SK-N-SH (cell line): Measurements from ENCODE around the gene DPF3. TPM values are rescaled to one million over a fixed set of nuclear protein-coding genes. Genes with fewer than 3 reads are reported as not detected.

ENCODE experiments used
- CTCF ChIA-PET: fragments of 300-600, 350-600 bp; formaldehyde crosslinking; extraction: SDS; loops from one replicate; lab custom pipeline; 2021; lab: Yijun Ruan, JAX
- POLR2A ChIA-PET: fragments of 350-600 bp; sonication (Branson Sonifier 250); formaldehyde crosslinking; extraction: SDS; loops from one replicate; lab custom pipeline; 2020; ENCODE audit warnings: antibody characterized with exemption, inconsistent platforms; lab: Yijun Ruan, JAX
- DNase-seq: peaks from one replicate; pipeline ENCODE4 v3.0.0; 2012
- H2AFZ ChIP-seq: fragments of 200-600 bp; sonication (generic); 2 replicates; pipeline ENCODE4 v1.8.1; 2016; ENCODE audit warnings: antibody characterized with exemption, mild to moderate bottlenecking, low read depth
- H3F3A ChIP-seq: fragments of 200-600 bp; sonication (generic); replicated peaks from 2 replicates; pipeline ENCODE3; 2016; ENCODE audit warnings: antibody characterized with exemption, mild to moderate bottlenecking; ENCODE audit not compliant: insufficient read depth
- H3K27ac ChIP-seq, 2 experiments: fragments of 200-500 bp in 1 of 2; fragments of 200-600 bp in 1 of 2; sonication (Bioruptor generic) in 1 of 2; sonication (generic), shearing (Covaris generic) in 1 of 2; 2 replicates each; pipeline versions ENCODE4 v1.5.1 to v1.6.1; 2014 to 2016; ENCODE audit warnings: low read depth in 2 of 2, inconsistent platforms in 1 of 2, low read length in 1 of 2, mild to moderate bottlenecking in 1 of 2, mixed read lengths in 1 of 2
- H3K27me3 ChIP-seq: fragments of 200-600 bp; sonication (generic), shearing (Covaris generic); 2 replicates; pipeline ENCODE4 v1.6.1; 2016; ENCODE audit warnings: mixed run types; ENCODE audit not compliant: insufficient read depth
- H3K36me3 ChIP-seq, 2 experiments: fragments of 200-500 bp in 1 of 2; fragments of 200-600 bp in 1 of 2; sonication (Bioruptor generic) in 1 of 2; sonication (generic) in 1 of 2; replicated peaks in 1 of 2; 2 replicates each; pipeline versions ENCODE3 to v1.5.1; 2014 to 2016; ENCODE audit warnings: low read length in 1 of 2, mild to moderate bottlenecking in 1 of 2; ENCODE audit not compliant: insufficient read depth in 2 of 2, control insufficient read depth in 1 of 2
- H3K4me1 ChIP-seq, 2 experiments: fragments of 200-500 bp in 1 of 2; fragments of 200-600 bp in 1 of 2; sonication (Bioruptor generic) in 1 of 2; sonication (generic), shearing (Covaris generic) in 1 of 2; 2 replicates each; pipeline versions ENCODE4 v1.5.1 to v1.6.1; 2014 to 2016; ENCODE audit warnings: low read depth in 1 of 2, low read length in 1 of 2, mixed run types in 1 of 2; ENCODE audit not compliant: insufficient read depth in 2 of 2, control insufficient read depth in 1 of 2
- H3K4me2 ChIP-seq: fragments of 200-600 bp; sonication (generic), shearing (Covaris generic); 2 replicates; pipeline ENCODE4 v1.6.1; 2017; ENCODE audit warnings: mixed run types
- H3K4me3 ChIP-seq, 2 experiments: fragments of 200-500 bp in 1 of 2; fragments of 200-600 bp in 1 of 2; sonication (Bioruptor generic) in 1 of 2; sonication (generic), shearing (Covaris generic) in 1 of 2; 2 replicates each; pipeline versions ENCODE4 v1.5.1 to v1.8.1; 2014 to 2016; ENCODE audit warnings: low read depth in 2 of 2, inconsistent platforms in 1 of 2, low read length in 1 of 2, mild to moderate bottlenecking in 1 of 2, mixed read lengths in 1 of 2, moderate library complexity in 1 of 2
- H3K79me2 ChIP-seq: fragments of 200-600 bp; sonication (generic); 2 replicates; pipeline ENCODE4 v1.8.1; 2017; ENCODE audit warnings: mild to moderate bottlenecking; ENCODE audit not compliant: insufficient read depth
- H3K9ac ChIP-seq: fragments of 200-600 bp; sonication (generic); 2 replicates; pipeline ENCODE4 v1.6.1; 2017; ENCODE audit warnings: mixed run types
- H3K9me2 ChIP-seq: fragments of 200-600 bp; sonication (generic); 2 replicates; pipeline ENCODE4 v1.6.1; 2017; ENCODE audit warnings: mixed run types
- H3K9me3 ChIP-seq: fragments of 200-600 bp; sonication (generic); 2 replicates; pipeline ENCODE4 v1.6.1; 2017; ENCODE audit warnings: mixed run types, mild to moderate bottlenecking, moderate library complexity
- H4K20me1 ChIP-seq: fragments of 200-600 bp; sonication (generic); 2 replicates; pipeline ENCODE4 v1.6.1; 2017; ENCODE audit warnings: mild to moderate bottlenecking, mixed run types; ENCODE audit not compliant: insufficient read depth
- GATA2 ChIP-seq: sonication (generic); formaldehyde crosslinking; IDR thresholded peaks from 2 replicates; pipeline ENCODE4 v1.5.0; 2020; ENCODE audit warnings: mild to moderate bottlenecking, missing genetic modification reagents
- IRF3 ChIP-seq: fragments of 150-350 bp; IDR thresholded peaks from 2 replicates; pipeline ENCODE4 v1.6.1; 2016; ENCODE audit warnings: mild to moderate bottlenecking, low read depth, low read length
- MEF2A ChIP-seq: IDR thresholded peaks from 2 replicates; pipeline ENCODE4 v1.4.0; 2012; ENCODE audit warnings: low read depth, borderline replicate concordance
- MXI1 ChIP-seq: IDR thresholded peaks from 2 replicates; pipeline ENCODE4 v1.6.1; 2012; ENCODE audit warnings: mild to moderate bottlenecking, low read depth, low read length, improper control_type of control experiment
- RAD21 ChIP-seq: IDR thresholded peaks from 2 replicates; pipeline ENCODE4 v1.6.1; 2012; ENCODE audit warnings: mild to moderate bottlenecking, low read length
- REST ChIP-seq: IDR thresholded peaks from 2 replicates; pipeline ENCODE4 v1.6.1; 2012; ENCODE audit warnings: mild to moderate bottlenecking, low read depth, low read length, moderate library complexity
- SIN3A ChIP-seq: IDR thresholded peaks from 2 replicates; pipeline ENCODE4 v1.6.1; 2012; ENCODE audit warnings: low read depth, mild to moderate bottlenecking, low read length, moderate library complexity, borderline replicate concordance
- YY1 ChIP-seq: IDR thresholded peaks from 2 replicates; pipeline ENCODE4 v1.4.0; 2012; ENCODE audit warnings: low read depth, mild to moderate bottlenecking
- WGBS: methylation state at CpG from one replicate; pipeline ENCODE4 v1.1.6; 2017; ENCODE audit warnings: low lambda C conversion rate; 5-methylcytosine and 5-hydroxymethylcytosine counted together
- polyA plus RNA-seq, 3 experiments: library from polyadenylated mRNA; depleted of rRNA; stranded (reverse); fragments of >200 nt; gene quantifications; 2 replicates each; pipeline ENCODE4 v1.2.3, GENCODE V29; 2012
- TF ChIP-seq, protein P1 (sequence below): IDR thresholded peaks from 2 replicates; pipeline ENCODE4 v1.4.0; 2012; ENCODE audit warnings: low read depth, borderline replicate concordance

Gene DPF3
- polyA plus RNA-seq, 1 of the 3 experiments (the other 2 are of a cell fraction) = 2.8 TPM

GRCh38 chr14:72614891-72615415, 278.9 kb downstream of the DPF3 start:
- Histone ChIP-seq H3K4me3 (no peak overlapping the region), H2AFZ (no peak overlapping the region), H3K9me2 (no peaks in the 10 kb centered on the region), H3K9me3 (no peaks in the 10 kb centered on the region), H3K4me1 (peaks cover 9 to 22% of the 10 kb centered on the region in 2 experiments; a peak in 2 of 4 replicates), H3K79me2 (no peaks in the 10 kb centered on the region), H3K36me3 (no peaks in the 10 kb centered on the region), H3K4me2 (no peak overlapping the region), H3F3A (no peaks in the 10 kb centered on the region), H3K9ac (no peak overlapping the region), H3K27me3 (no peaks in the 10 kb centered on the region), H3K27ac (no peak overlapping the region), H4K20me1 (no peaks in the 10 kb centered on the region)
- WGBS = 90% methylated on average over 6 of the region's 11 CpGs
- POLR2A ChIA-PET = interaction anchor here (0.6 kb wide), 1 partner anchor 13 kb away, joined by 3 read pairs; no protein-coding TSS in a partner anchor
- DNase-seq = no peak
- CTCF ChIA-PET = interaction anchor here (0.6 kb wide), 1 partner anchor 290 kb away, joined by 3 read pairs; no protein-coding TSS in a partner anchor
- TF ChIP-seq YY1 = no peak
- no peak for TF ChIP-seq GATA2 (CRISPR knock-in tag)
- TF ChIP-seq SIN3A = no peak
- no peak for TF ChIP-seq MXI1
- TF ChIP-seq RAD21 = no peak
- TF ChIP-seq IRF3 = no peak
- no peak for TF ChIP-seq REST
- TF ChIP-seq MEF2A = no peak

- 80% methylated on average over 3 of the region's 3 CpGs for WGBS
- Histone ChIP-seq H3K79me2 (no peaks in the 10 kb centered on the region), H3F3A (no peaks in the 10 kb centered on the region), H4K20me1 (no peaks in the 10 kb centered on the region), H3K9ac (no peak overlapping the region), H3K27me3 (no peaks in the 10 kb centered on the region), H2AFZ (no peak overlapping the region), H3K27ac (no peak overlapping the region), H3K4me1 (peaks cover 9 to 22% of the 10 kb centered on the region in 2 experiments; a peak in 2 of 4 replicates), H3K4me3 (no peak overlapping the region), H3K9me3 (no peaks in the 10 kb centered on the region), H3K36me3 (no peaks in the 10 kb centered on the region), H3K9me2 (no peaks in the 10 kb centered on the region), H3K4me2 (no peak overlapping the region)
- ChIA-PET CTCF (interaction anchor here (0.6 kb wide), 1 partner anchor 291 kb away, joined by 3 read pairs; no protein-coding TSS in a partner anchor), POLR2A (interaction anchor here (0.6 kb wide), 1 partner anchor 13 kb away, joined by 3 read pairs; no protein-coding TSS in a partner anchor)
- DNase-seq = no peak
- no peak for TF ChIP-seq YY1
- TF ChIP-seq, protein P1, sequence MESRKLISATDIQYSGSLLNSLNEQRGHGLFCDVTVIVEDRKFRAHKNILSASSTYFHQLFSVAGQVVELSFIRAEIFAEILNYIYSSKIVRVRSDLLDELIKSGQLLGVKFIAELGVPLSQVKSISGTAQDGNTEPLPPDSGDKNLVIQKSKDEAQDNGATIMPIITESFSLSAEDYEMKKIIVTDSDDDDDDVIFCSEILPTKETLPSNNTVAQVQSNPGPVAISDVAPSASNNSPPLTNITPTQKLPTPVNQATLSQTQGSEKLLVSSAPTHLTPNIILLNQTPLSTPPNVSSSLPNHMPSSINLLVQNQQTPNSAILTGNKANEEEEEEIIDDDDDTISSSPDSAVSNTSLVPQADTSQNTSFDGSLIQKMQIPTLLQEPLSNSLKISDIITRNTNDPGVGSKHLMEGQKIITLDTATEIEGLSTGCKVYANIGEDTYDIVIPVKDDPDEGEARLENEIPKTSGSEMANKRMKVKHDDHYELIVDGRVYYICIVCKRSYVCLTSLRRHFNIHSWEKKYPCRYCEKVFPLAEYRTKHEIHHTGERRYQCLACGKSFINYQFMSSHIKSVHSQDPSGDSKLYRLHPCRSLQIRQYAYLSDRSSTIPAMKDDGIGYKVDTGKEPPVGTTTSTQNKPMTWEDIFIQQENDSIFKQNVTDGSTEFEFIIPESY = no peak
Measured at GRCh38 chr14:72614365-72614764, 279.5 kb downstream of the DPF3 start.
